Glutamatergic neuron (in vitro differentiated cells): Measurements from ENCODE around the gene GRIK3. TPM values are rescaled to one million over a fixed set of nuclear protein-coding genes. Genes with fewer than 3 reads are reported as not detected.

ENCODE experiments used
- DNase-seq: peaks from one replicate; pipeline ENCODE4 v3.0.0; 2022
- H3K27ac Mint-ChIP-seq: one replicate; pipeline ENCODE4 v1.8.0; 2020; ENCODE audit warnings: mild to moderate bottlenecking, mixed read lengths, inconsistent platforms; ENCODE audit not compliant: unreplicated experiment
- H3K27me3 Mint-ChIP-seq: one replicate; pipeline ENCODE4 v1.8.0; 2020; ENCODE audit warnings: mild to moderate bottlenecking, moderate library complexity, mixed read lengths, inconsistent platforms; ENCODE audit not compliant: unreplicated experiment
- H3K36me3 Mint-ChIP-seq: one replicate; pipeline ENCODE4 v1.8.0; 2020; ENCODE audit warnings: mild to moderate bottlenecking, mixed read lengths, inconsistent platforms; ENCODE audit not compliant: unreplicated experiment
- H3K4me1 Mint-ChIP-seq: one replicate; pipeline ENCODE4 v1.8.0; 2020; ENCODE audit warnings: mild to moderate bottlenecking, low read depth, mixed read lengths, inconsistent platforms; ENCODE audit not compliant: unreplicated experiment
- H3K4me3 Mint-ChIP-seq: one replicate; pipeline ENCODE4 v1.8.0; 2020; ENCODE audit warnings: mild to moderate bottlenecking, mixed read lengths, inconsistent platforms; ENCODE audit not compliant: unreplicated experiment
- H3K9me3 Mint-ChIP-seq: one replicate; pipeline ENCODE4 v1.8.0; 2020; ENCODE audit warnings: mild to moderate bottlenecking, moderate library complexity, mixed read lengths, inconsistent platforms; ENCODE audit not compliant: unreplicated experiment
- CTCF ChIP-seq: fragments of 200-600 bp; sonication (generic); IDR thresholded peaks from one replicate; pipeline ENCODE4 v1.5.0; 2021; ENCODE audit not compliant: partially characterized antibody, unreplicated experiment
- total RNA-seq: library from RNA; stranded (reverse); fragmentation: NEBNext Ultra II Directional; extraction: Animal tissue kit (Norgen Biotek cat#: 25700); gene quantifications from one replicate; pipeline ENCODE4 v1.2.1, GENCODE V29; 2021; ENCODE audit not compliant: unreplicated experiment

Gene GRIK3
- total RNA-seq, 1 donor from 2014 or later: 60.1 TPM

GRCh38 chr1:36913484-36914060, 120.7 kb downstream of the GRIK3 start:
- H3K36me3 Mint-ChIP-seq: peaks cover 21% of the 10 kb centered on the region
- DNase-seq: peak; percentile 69
- peak overlapping the region; percentile 81 for H3K4me3 Mint-ChIP-seq
- H3K27me3 Mint-ChIP-seq: peaks cover 24% of the 10 kb centered on the region
- no peak for TF ChIP-seq CTCF
- H3K4me1 Mint-ChIP-seq: peaks cover 44% of the 10 kb centered on the region
- peak overlapping the region; percentile 74 for H3K27ac Mint-ChIP-seq
- peaks cover 13% of the 10 kb centered on the region for H3K9me3 Mint-ChIP-seq

- no peak for DNase-seq
- H3K27ac Mint-ChIP-seq: peak overlapping the region; percentile 98
- peaks cover 21% of the 10 kb centered on the region for H3K36me3 Mint-ChIP-seq
- H3K4me1 Mint-ChIP-seq: peaks cover 46% of the 10 kb centered on the region
- TF ChIP-seq CTCF: no peak
- peaks cover 13% of the 10 kb centered on the region for H3K9me3 Mint-ChIP-seq
- H3K27me3 Mint-ChIP-seq: peaks cover 23% of the 10 kb centered on the region
- peak overlapping the region; percentile 81 for H3K4me3 Mint-ChIP-seq
Observed at GRCh38 chr1:36913016-36913415, 121.3 kb downstream of the GRIK3 start.

- no peak for TF ChIP-seq CTCF
- Mint-ChIP-seq H3K27me3 (peaks cover 23% of the 10 kb centered on the region), H3K36me3 (peaks cover 19% of the 10 kb centered on the region), H3K4me3 (peak overlapping the region; percentile 76), H3K4me1 (peaks cover 46% of the 10 kb centered on the region), H3K9me3 (peaks cover 13% of the 10 kb centered on the region), H3K27ac (peak overlapping the region; percentile 98)
- DNase-seq: no peak
Observed at GRCh38 chr1:36912365-36912865, 121.9 kb downstream of the GRIK3 start.

GRCh38 chr1:36911561-36912364, 122.6 kb downstream of the GRIK3 start:
- peak overlapping the region; percentile 98 for H3K27ac Mint-ChIP-seq

More at GRCh38 chr1:36911561-36912364, 122.6 kb downstream of the GRIK3 start:
- TF ChIP-seq CTCF: no peak
- peak overlapping the region; percentile 84 for H3K4me3 Mint-ChIP-seq
- H3K9me3 Mint-ChIP-seq: peaks cover 11% of the 10 kb centered on the region
- peak; percentile 72 for DNase-seq
- H3K4me1 Mint-ChIP-seq: peaks cover 46% of the 10 kb centered on the region
- peaks cover 14% of the 10 kb centered on the region for H3K36me3 Mint-ChIP-seq
- peaks cover 26% of the 10 kb centered on the region for H3K27me3 Mint-ChIP-seq
